H1 (cell line): ENCODE data around the gene KLK12. TPM values are rescaled to one million over a fixed set of nuclear protein-coding genes. Genes with fewer than 3 reads are reported as not detected.

ENCODE experiments used
- CTCF ChIA-PET: fragments of 300-600 bp; sonication (Branson Sonifier 250); formaldehyde crosslinking; loops from one replicate; lab custom pipeline; 2021; ENCODE audit not compliant: partially characterized antibody; lab: Charles Lee
- POLR2A ChIA-PET: fragments of 300-600 bp; sonication (Branson Sonifier 250); formaldehyde crosslinking; loops from one replicate; lab custom pipeline; 2021; ENCODE audit warnings: inconsistent platforms; ENCODE audit not compliant: partially characterized antibody; lab: Charles Lee
- DNase-seq, 2 experiments: peaks; one replicate each; pipeline versions ENCODE4 v3.0.0 to v3.0.0-alpha.2; 2010 to 2022; ENCODE audit warnings: low spot score in 2 of 2, low read depth in 1 of 2, mixed read lengths in 1 of 2
- FAIRE-seq: peaks from 2 replicates; lab custom pipeline; 2011; peaks lifted over from hg19 to GRCh38; lab: Jason Lieb, UNC
- H2AFZ ChIP-seq: 2 replicates; pipeline ENCODE4 v1.8.1; 2012; ENCODE audit warnings: low read length, inconsistent platforms
- H2AK5ac ChIP-seq: 2 replicates; pipeline ENCODE4 v1.6.1; 2013; ENCODE audit warnings: low read depth, low read length
- H2BK120ac ChIP-seq: replicated peaks from 2 replicates; pipeline ENCODE3; 2013; ENCODE audit warnings: low read depth, low read length, inconsistent platforms
- H2BK12ac ChIP-seq: 2 replicates; pipeline ENCODE4 v1.6.1; 2013; ENCODE audit warnings: low read depth, low read length
- H2BK15ac ChIP-seq: 2 replicates; pipeline ENCODE4 v1.6.1; 2013; ENCODE audit warnings: low read length
- H2BK20ac ChIP-seq: 2 replicates; pipeline ENCODE4 v1.6.1; 2013; ENCODE audit warnings: low read length
- H2BK5ac ChIP-seq: 2 replicates; pipeline ENCODE4 v1.6.1; 2013; ENCODE audit warnings: low read depth, low read length
- H3K14ac ChIP-seq: 2 replicates; pipeline ENCODE4 v1.6.1; 2013; ENCODE audit warnings: inconsistent platforms; ENCODE audit not compliant: insufficient read length
- H3K18ac ChIP-seq: 2 replicates; pipeline ENCODE4 v1.6.1; 2013; ENCODE audit warnings: low read length; ENCODE audit errors: extremely low read depth
- H3K23ac ChIP-seq: 2 replicates; pipeline ENCODE4 v1.6.1; 2013; ENCODE audit warnings: inconsistent platforms; ENCODE audit not compliant: insufficient read length
- H3K23me2 ChIP-seq: 2 replicates; pipeline ENCODE4 v1.6.1; 2013; ENCODE audit warnings: low read depth, low read length
- H3K27ac ChIP-seq: 2 replicates; pipeline ENCODE4 v1.6.1; 2011; ENCODE audit warnings: low read depth, low read length, inconsistent platforms
- H3K27me3 ChIP-seq, 4 experiments: replicated peaks in 1 of 4; 1 replicate in 1 of 4; 2 replicates in 3 of 4; pipeline versions ENCODE4 v1.6.1 to v1.8.1; 2011 to 2013; ENCODE audit warnings: low read length in 3 of 4, mild to moderate bottlenecking in 3 of 4, inconsistent platforms in 2 of 4, mixed read lengths in 2 of 4, moderate library complexity in 1 of 4; ENCODE audit not compliant: control insufficient read depth in 3 of 4, insufficient read depth in 3 of 4; ENCODE audit errors: extremely low read depth in 1 of 4
- H3K36me3 ChIP-seq, 4 experiments: 2 replicates each; pipeline versions ENCODE4 v1.6.1 to v1.8.1; 2011 to 2013; ENCODE audit warnings: mild to moderate bottlenecking in 4 of 4, low read length in 3 of 4, moderate library complexity in 2 of 4, control low read depth in 1 of 4, inconsistent platforms in 1 of 4; ENCODE audit not compliant: insufficient read depth in 4 of 4, control insufficient read depth in 2 of 4
- H3K4ac ChIP-seq: replicated peaks from 2 replicates; pipeline ENCODE3; 2013; ENCODE audit warnings: low read length, low read depth, mixed read lengths, inconsistent platforms; ENCODE audit not compliant: insufficient read length
- H3K4me1 ChIP-seq, 4 experiments: replicated peaks in 1 of 4; 1 replicate in 1 of 4; 2 replicates in 3 of 4; pipeline versions ENCODE4 v1.6.1 to v1.8.1; 2011 to 2013; ENCODE audit warnings: low read length in 3 of 4, inconsistent platforms in 2 of 4, mixed read lengths in 1 of 4; ENCODE audit not compliant: insufficient read depth in 4 of 4, control insufficient read depth in 3 of 4
- H3K4me2 ChIP-seq, 2 experiments: 2 replicates each; pipeline versions ENCODE4 v1.6.1 to v1.8.1; 2011 to 2013; ENCODE audit warnings: low read depth in 2 of 2, low read length in 2 of 2, control low read depth in 1 of 2, inconsistent platforms in 1 of 2, mild to moderate bottlenecking in 1 of 2; ENCODE audit not compliant: insufficient read depth in 1 of 2
- H3K4me3 ChIP-seq, 4 experiments: fragments of 200-600, 300-600 bp in 1 of 4; sonication (generic), shearing (Covaris generic), sonication (Bioruptor Twin) in 1 of 4; 2 replicates each; pipeline versions ENCODE4 v1.5.1 to v1.8.1; 2011 to 2016; ENCODE audit warnings: low read length in 4 of 4, low read depth in 3 of 4, control low read depth in 2 of 4, inconsistent platforms in 2 of 4, mild to moderate bottlenecking in 2 of 4, mixed read lengths in 1 of 4, moderate library complexity in 1 of 4; ENCODE audit not compliant: insufficient read depth in 2 of 4; ENCODE audit errors: extremely low read depth in 1 of 4
- H3K56ac ChIP-seq: replicated peaks from 2 replicates; pipeline ENCODE3; 2013; ENCODE audit warnings: low read depth, mild to moderate bottlenecking, mixed read lengths, low read length, inconsistent platforms; ENCODE audit not compliant: insufficient read length
- H3K79me1 ChIP-seq: 2 replicates; pipeline ENCODE4 v1.6.1; 2013; ENCODE audit warnings: low read depth, low read length, control low read depth
- H3K79me2 ChIP-seq, 2 experiments: 2 replicates each; pipeline versions ENCODE4 v1.6.1 to v1.8.1; 2012 to 2013; ENCODE audit warnings: low read length in 2 of 2, mild to moderate bottlenecking in 2 of 2, inconsistent platforms in 1 of 2; ENCODE audit not compliant: insufficient read depth in 2 of 2, control insufficient read depth in 1 of 2
- H3K9ac ChIP-seq, 4 experiments: replicated peaks in 1 of 4; 1 replicate in 1 of 4; 2 replicates in 3 of 4; pipeline versions ENCODE4 v1.6.1 to v1.8.1; 2011 to 2013; ENCODE audit warnings: low read depth in 3 of 4, low read length in 3 of 4, control low read depth in 2 of 4, mild to moderate bottlenecking in 2 of 4, moderate library complexity in 2 of 4, inconsistent platforms in 1 of 4; ENCODE audit errors: extremely low read depth in 1 of 4
- H3K9me3 ChIP-seq, 2 experiments: 2 replicates each; pipeline versions ENCODE4 v1.6.1 to v1.8.1; 2012 to 2013; ENCODE audit warnings: mild to moderate bottlenecking in 2 of 2, moderate library complexity in 2 of 2, control low read depth in 1 of 2, inconsistent platforms in 1 of 2, low read depth in 1 of 2, low read length in 1 of 2, mixed read lengths in 1 of 2; ENCODE audit not compliant: insufficient read depth in 2 of 2
- H4K20me1 ChIP-seq, 2 experiments: replicated peaks in 1 of 2; 2 replicates each; pipeline versions ENCODE3 to v1.8.1; 2011 to 2013; ENCODE audit warnings: inconsistent platforms in 2 of 2, low read length in 2 of 2, mild to moderate bottlenecking in 1 of 2; ENCODE audit not compliant: insufficient read depth in 2 of 2, control insufficient read depth in 1 of 2
- H4K5ac ChIP-seq: 2 replicates; pipeline ENCODE4 v1.6.1; 2013; ENCODE audit warnings: low read length, low read depth, mixed read lengths, inconsistent platforms; ENCODE audit not compliant: insufficient read length
- H4K8ac ChIP-seq: 2 replicates; pipeline ENCODE4 v1.8.0; 2013; ENCODE audit warnings: mild to moderate bottlenecking, moderate library complexity, low read length, inconsistent platforms; ENCODE audit not compliant: insufficient read depth; ENCODE audit errors: extremely low read depth
- H4K91ac ChIP-seq: replicated peaks from 2 replicates; pipeline ENCODE3; 2013; ENCODE audit warnings: low read length, mixed read lengths, inconsistent platforms; ENCODE audit not compliant: insufficient read length
- CBX5 ChIP-seq: fragments of 300-800, 300-1000 bp; sonication (generic); IDR thresholded peaks from 2 replicates; pipeline ENCODE4 v1.7.1; 2016; ENCODE audit warnings: antibody characterized with exemption, low read length, low read depth
- FOSL1 ChIP-seq: IDR thresholded peaks from 2 replicates; pipeline ENCODE4 v1.6.1; 2011; ENCODE audit warnings: mild to moderate bottlenecking, low read depth, low read length, moderate library complexity; ENCODE audit not compliant: insufficient read depth
- GTF2F1 ChIP-seq: IDR thresholded peaks from 2 replicates; pipeline ENCODE4 v1.6.1; 2012; ENCODE audit warnings: low read depth, low read length, improper control_type of control experiment, borderline replicate concordance
- KDM1A ChIP-seq: fragments of 200-600, 300-600 bp; sonication (generic); IDR thresholded peaks from 2 replicates; pipeline ENCODE4 v1.7.1; 2016; ENCODE audit warnings: mild to moderate bottlenecking, low read length, borderline replicate concordance
- POLR2A ChIP-seq, 2 experiments: IDR thresholded peaks; 1 replicate in 1 of 2; 2 replicates in 1 of 2; pipeline ENCODE4 v1.6.1; 2011; ENCODE audit warnings: low read depth in 2 of 2, low read length in 2 of 2, mild to moderate bottlenecking in 2 of 2; ENCODE audit errors: control extremely low read depth in 1 of 2
- RBBP5 ChIP-seq: IDR thresholded peaks from 2 replicates; pipeline ENCODE4 v1.7.1; 2012; ENCODE audit warnings: low read depth, mild to moderate bottlenecking, inconsistent platforms, low read length, moderate library complexity, borderline replicate concordance
- RNF2 ChIP-seq: fragments of 200-900, 300-1000 bp; sonication (generic); IDR thresholded peaks from 2 replicates; pipeline ENCODE4 v1.7.1; 2016; ENCODE audit warnings: borderline replicate concordance, low read depth, mild to moderate bottlenecking, antibody characterized with exemption, low read length; ENCODE audit not compliant: poor library complexity, severe bottlenecking; ENCODE audit errors: missing control alignments
- SIRT6 ChIP-seq: IDR thresholded peaks from one replicate; pipeline ENCODE4 v1.7.1; 2012; ENCODE audit warnings: low read length, inconsistent platforms
- SP1 ChIP-seq: IDR thresholded peaks from 2 replicates; pipeline ENCODE4 v1.6.1; 2011; ENCODE audit warnings: low read depth, low read length
- SP2 ChIP-seq: IDR thresholded peaks from 2 replicates; pipeline ENCODE4 v1.6.1; 2012; ENCODE audit warnings: mild to moderate bottlenecking, low read length, inconsistent platforms
- SRF ChIP-seq: IDR thresholded peaks from 2 replicates; pipeline ENCODE4 v1.6.1; 2011; ENCODE audit warnings: mild to moderate bottlenecking, low read depth, low read length, moderate library complexity
- TAF1 ChIP-seq: IDR thresholded peaks from 2 replicates; pipeline ENCODE4 v1.6.1; 2011; ENCODE audit warnings: mild to moderate bottlenecking, low read depth, low read length
- TAF7 ChIP-seq: optimal IDR thresholded peaks from 2 replicates; pipeline ENCODE3; 2011; ENCODE audit warnings: low read depth, mild to moderate bottlenecking, inconsistent platforms, low read length, moderate library complexity, borderline replicate concordance
- ZNF274 ChIP-seq: IDR thresholded peaks from 2 replicates; pipeline ENCODE4 v1.7.0; 2012; ENCODE audit warnings: low read length, borderline replicate concordance; ENCODE audit errors: extremely low read depth
- WGBS, 2 experiments: shearing (Covaris generic) in 1 of 2; methylation state at CpG; one replicate each; pipeline versions ENCODE4 v1.1.6 to v1.1.7; 2013 to 2015; ENCODE audit warnings: low lambda C conversion rate in 2 of 2, mixed read lengths in 2 of 2, inconsistent platforms in 1 of 2, low coverage in 1 of 2, missing lambda C conversion rate in 1 of 2; ENCODE audit not compliant: insufficient replicate concordance in 2 of 2, insufficient coverage in 1 of 2, insufficient read length in 1 of 2; ENCODE audit errors: extremely low coverage in 1 of 2, missing lambda C conversion rate in 1 of 2; 5-methylcytosine and 5-hydroxymethylcytosine counted together
- polyA plus RNA-seq, 7 experiments: library from polyadenylated mRNA; depleted of rRNA in 3 of 7; stranded (reverse) in 5 of 7; unstranded in 2 of 7; fragments of >200 nt in 5 of 7; fragments of 200-250 nt in 2 of 7; gene quantifications; 1 replicate in 5 of 7; 2 replicates in 1 of 7; 4 replicates in 1 of 7; pipeline versions ENCODE4 v1.2.1 to v1.2.3, GENCODE V29; 2011 to 2013; ENCODE audit warnings: missing spikeins in 2 of 7, mixed read lengths in 2 of 7
- total RNA-seq: library from RNA; stranded (reverse); fragmentation: NEBNext Ultra II Directional; extraction: Animal tissue kit (Norgen Biotek cat#: 25700); gene quantifications from 2 replicates; pipeline ENCODE4 v1.2.1, GENCODE V29; 2021

The KLK12 gene
- total and polyA plus RNA-seq, 2 of the 8 experiments (the other 6 are each of a cell fraction or from before 2014, with no cell fraction given), result 0.24 TPM; not detected in 1

- no peak overlapping the region for H3K14ac ChIP-seq
- no peaks in the 10 kb centered on the region for H3K79me2 ChIP-seq
- no peak overlapping the region for H2AFZ ChIP-seq
- H2BK5ac ChIP-seq, result no peak overlapping the region
- H4K8ac ChIP-seq, result peak overlapping the region; percentile 78
- no peak overlapping the region for H3K27ac ChIP-seq
- peak overlapping the region; percentile 17; the same call in 1 of the 2 replicates for H2AK5ac ChIP-seq
- H3K36me3 ChIP-seq, result no peaks in the 10 kb centered on the region
- FAIRE-seq (no peak), DNase-seq (no peak)
- H3K9ac ChIP-seq, result no peak overlapping the region
- POLR2A ChIA-PET, result interaction anchor here (1.0 to 1.5 kb wide), 4 partner anchors 15 to 219 kb away, joined by 3 read pairs; no protein-coding TSS in a partner anchor
- no peak overlapping the region for H3K56ac ChIP-seq
- no peak overlapping the region for H3K18ac ChIP-seq
- H4K5ac ChIP-seq, result no peak overlapping the region
- H2BK20ac ChIP-seq, result no peak overlapping the region
- no peak overlapping the region for H4K91ac ChIP-seq
- no peak overlapping the region for H3K23ac ChIP-seq
- H3K79me1 ChIP-seq, result no peaks in the 10 kb centered on the region
- H3K4me1 ChIP-seq, result peaks cover 0 to 7% (median 2%) of the 10 kb centered on the region in 4 experiments; a peak in 4 of 7 replicates
- no peak overlapping the region for H3K4ac ChIP-seq
- 88% methylated on average over 19 of the region's 19 CpGs; no CpG with 5 or more reads in 1 of the 2 experiments for WGBS, 2 experiments
- CTCF ChIA-PET, result interaction anchor here (0.6 to 15.0 kb wide), 12 partner anchors 13 to 1645 kb away, joined by 3 to 269 read pairs (median 10); no protein-coding TSS in a partner anchor
- no peaks in the 10 kb centered on the region for H4K20me1 ChIP-seq
- H3K9me3 ChIP-seq, result no peaks in the 10 kb centered on the region
- H3K4me2 ChIP-seq, result no peak overlapping the region
- H2BK15ac ChIP-seq, result no peak overlapping the region; the same call in 1 of the 2 replicates
- H3K4me3 ChIP-seq, result no peak overlapping the region
- no peak overlapping the region for H2BK120ac ChIP-seq
- peaks cover 14% of the 10 kb centered on the region; the same call in 1 of the 2 replicates for H3K23me2 ChIP-seq
- peaks cover 0 to 30% (median 19%) of the 10 kb centered on the region in 4 experiments; a peak in 5 of 7 replicates for H3K27me3 ChIP-seq
- H2BK12ac ChIP-seq, result peak overlapping the region; percentile 29; the same call in 1 of the 2 replicates
- TF ChIP-seq POLR2A (IDR thresholded peaks at IDR 0.05; ENCODE audit: control extremely low read depth in 1 of 2, low read depth in 2 of 2, low read length in 2 of 2), result no peak
- TF ChIP-seq SP2, result no peak
- TF ChIP-seq RNF2, result no peak
- TF ChIP-seq SP1, result no peak
- no peak for TF ChIP-seq CBX5
- TF ChIP-seq SIRT6, result no peak
- no peak for TF ChIP-seq KDM1A
- TF ChIP-seq FOSL1, result no peak
- no peak for TF ChIP-seq SRF
- no peak for TF ChIP-seq TAF1
- TF ChIP-seq TAF7, result no peak
- TF ChIP-seq ZNF274, result no peak
- TF ChIP-seq GTF2F1, result no peak
- no peak for TF ChIP-seq RBBP5
Observed at GRCh38 chr19:51015691-51016267, 19.0 kb downstream of the KLK12 start.
